ENCODE data around the gene ADCY1.

- TF ChIP-seq CTCF (conservative IDR thresholded peaks at IDR 0.05; ENCODE audit: low read depth, low read length) = no peak
- no peak for TF ChIP-seq EZH2 (IDR thresholded peaks at IDR 0.05; ENCODE audit: borderline replicate concordance, low read depth, low read length, poor library complexity, severe bottlenecking)
These were observed 57.4 kb downstream of the ADCY1 start for GRCh38 chr7:45631569-45631968.

All from A673 (cell line).